A673 (cell line): ENCODE results near the gene BST1. TPM values are rescaled to one million over a fixed set of nuclear protein-coding genes. Genes with fewer than 3 reads are reported as not detected.
A peak's percentile ranks its signal among the peaks of the same experiment; 100 is the strongest.

Experiments
- Bru-seq: library from RNA; stranded (reverse); fragments of 400-500 nt; gene quantifications from one replicate; lab custom pipeline; 2021; lab: Mats Ljungman, UMichigan
- BruChase-seq, 2 experiments: library from RNA; stranded (reverse); fragments of 400-500 nt; gene quantifications; one replicate each; lab custom pipeline; 2021; lab: Mats Ljungman, UMichigan
- BruUV-seq: library from RNA; stranded (reverse); fragments of 400-500 nt; replicated peaks from 2 replicates; lab custom pipeline; 2021; lab: Mats Ljungman, UMichigan
- CTCF ChIA-PET: fragments of 300-600 bp; sonication (Branson Sonifier 250); formaldehyde crosslinking; loops from one replicate; lab custom pipeline; 2022; ENCODE audit warnings: antibody characterized with exemption; lab: Charles Lee
- POLR2A ChIA-PET: fragments of 300-600 bp; sonication (Branson Sonifier 250); formaldehyde crosslinking; loops from one replicate; lab custom pipeline; 2022; ENCODE audit warnings: antibody characterized with exemption; ENCODE audit not compliant: low non-redundant PET; lab: Charles Lee
- DNase-seq: peaks from one replicate; pipeline ENCODE4 v3.0.0-alpha.2; 2015; ENCODE audit warnings: low spot score
- H3K27ac ChIP-seq: fragments of 200-600 bp; sonication (generic); 2 replicates; pipeline ENCODE4 v1.5.1; 2016; ENCODE audit warnings: mixed run types, low read depth, mild to moderate bottlenecking, mixed read lengths, antibody characterized with exemption, low read length; ENCODE audit not compliant: poor library complexity, severe bottlenecking
- H3K27me3 ChIP-seq: fragments of 200-600 bp; sonication (generic); replicated peaks from 2 replicates; pipeline ENCODE4 v1.6.1; 2017; ENCODE audit warnings: mixed run types, low read depth, mild to moderate bottlenecking, mixed read lengths, antibody characterized with exemption, low read length; ENCODE audit not compliant: insufficient read depth, poor library complexity
- H3K36me3 ChIP-seq: fragments of 200-600 bp; sonication (generic); 2 replicates; pipeline ENCODE4 v1.6.1; 2016; ENCODE audit warnings: mixed run types, mild to moderate bottlenecking, mixed read lengths, antibody characterized with exemption, low read length; ENCODE audit not compliant: insufficient read depth, poor library complexity, severe bottlenecking
- H3K4me1 ChIP-seq: fragments of 200-600 bp; sonication (generic); 2 replicates; pipeline ENCODE4 v1.6.1; 2017; ENCODE audit warnings: mixed run types, mild to moderate bottlenecking, mixed read lengths, antibody characterized with exemption, low read length; ENCODE audit not compliant: insufficient read depth, poor library complexity, severe bottlenecking
- H3K4me3 ChIP-seq: fragments of 200-600 bp; sonication (generic); 2 replicates; pipeline ENCODE4 v1.5.1; 2016; ENCODE audit warnings: low read depth, mixed run types, mild to moderate bottlenecking, mixed read lengths, low read length; ENCODE audit not compliant: poor library complexity, severe bottlenecking
- H3K9me3 ChIP-seq: fragments of 200-600 bp; sonication (generic); 2 replicates; pipeline ENCODE4 v1.6.1; 2016; ENCODE audit warnings: mixed run types, low read depth, mild to moderate bottlenecking, mixed read lengths, antibody characterized with exemption, low read length; ENCODE audit not compliant: poor library complexity, severe bottlenecking
- EZH2 ChIP-seq: fragments of 200-600 bp; sonication (generic); IDR thresholded peaks from 2 replicates; pipeline ENCODE4 v1.6.1; 2017; ENCODE audit warnings: borderline replicate concordance, low read depth, mild to moderate bottlenecking, mixed read lengths, antibody characterized with exemption, low read length; ENCODE audit not compliant: poor library complexity, severe bottlenecking
- intact Hi-C: fragments of 100-400 bp; cut with micrococcal nuclease; formaldehyde crosslinking; loops from one replicate; pipeline ENCODE4 v1.10.0; 2022; ENCODE audit not compliant: unreplicated experiment
- long read RNA-seq: library from polyadenylated mRNA; stranded (forward); transcript quantifications from one replicate; pipeline ENCODE4 v2.0.0, GENCODE V29; 2022
- total RNA-seq: library from RNA; stranded (reverse); gene quantifications from 2 replicates; pipeline ENCODE4 v1.2.3, GENCODE V29; 2021
- TF ChIP-seq, protein P1 (sequence below): fragments of 300-800, 200-600 bp; sonication (generic); conservative IDR thresholded peaks from 2 replicates; pipeline ENCODE4 v1.5.1; 2017; ENCODE audit warnings: low read depth, mild to moderate bottlenecking, antibody characterized with exemption, low read length, moderate library complexity, mixed read lengths

BST1 gene, protein sequence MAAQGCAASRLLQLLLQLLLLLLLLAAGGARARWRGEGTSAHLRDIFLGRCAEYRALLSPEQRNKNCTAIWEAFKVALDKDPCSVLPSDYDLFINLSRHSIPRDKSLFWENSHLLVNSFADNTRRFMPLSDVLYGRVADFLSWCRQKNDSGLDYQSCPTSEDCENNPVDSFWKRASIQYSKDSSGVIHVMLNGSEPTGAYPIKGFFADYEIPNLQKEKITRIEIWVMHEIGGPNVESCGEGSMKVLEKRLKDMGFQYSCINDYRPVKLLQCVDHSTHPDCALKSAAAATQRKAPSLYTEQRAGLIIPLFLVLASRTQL
- 2.1 and 2.4 TPM in 2 replicates for total RNA-seq
- percentile 34 among the genes with signal in this experiment for Bru-seq, nascent RNA
- percentile 34 among the genes with signal in this experiment for BruChase-seq, experiment 1, labeled RNA remaining after a 2-hour chase
- percentile 37 among the genes with signal in this experiment for BruChase-seq, experiment 2, labeled RNA remaining after a 6-hour chase
- long read RNA-seq, partial matches to known transcripts, result 0 of 5 reads
- long read RNA-seq, other reads (novel, unspliced or antisense), result 2 of 5 reads

DNA sequence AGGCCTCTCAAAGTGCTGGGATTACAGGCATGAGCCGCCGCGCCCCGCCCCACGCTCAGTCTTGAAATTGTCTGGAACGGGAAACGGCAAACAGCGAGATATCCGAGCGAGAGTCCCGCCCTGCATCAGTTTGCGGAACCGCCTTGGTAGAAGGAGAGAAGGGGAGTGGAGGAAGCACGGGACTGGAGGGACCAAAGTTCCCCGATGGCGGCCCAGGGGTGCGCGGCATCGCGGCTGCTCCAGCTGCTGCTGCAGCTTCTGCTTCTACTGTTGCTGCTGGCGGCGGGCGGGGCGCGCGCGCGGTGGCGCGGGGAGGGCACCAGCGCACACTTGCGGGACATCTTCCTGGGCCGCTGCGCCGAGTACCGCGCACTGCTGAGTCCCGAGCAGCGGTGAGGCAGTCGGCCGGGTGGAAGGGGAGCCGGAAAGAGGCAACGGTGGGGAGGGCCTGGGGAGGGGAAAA is at the start of gene BST1:
BST1 (plus strand) TSS at position 125 of the 463 bp plus-strand sequence; CDS start at position 205, 80 bp downstream.
- Histone ChIP-seq H3K4me3 (peak within 1 kb of the TSS; percentile 42), H3K27me3 (no peaks in the 10 kb centered on the region), H3K9me3 (no peaks in the 10 kb centered on the region), H3K27ac (no peak within 1 kb of the TSS), H3K36me3 (no peaks in the 10 kb centered on the region), H3K4me1 (peaks cover 24% of the 10 kb centered on the region)
- no peak for TF ChIP-seq EZH2
- TF ChIP-seq, protein P1, sequence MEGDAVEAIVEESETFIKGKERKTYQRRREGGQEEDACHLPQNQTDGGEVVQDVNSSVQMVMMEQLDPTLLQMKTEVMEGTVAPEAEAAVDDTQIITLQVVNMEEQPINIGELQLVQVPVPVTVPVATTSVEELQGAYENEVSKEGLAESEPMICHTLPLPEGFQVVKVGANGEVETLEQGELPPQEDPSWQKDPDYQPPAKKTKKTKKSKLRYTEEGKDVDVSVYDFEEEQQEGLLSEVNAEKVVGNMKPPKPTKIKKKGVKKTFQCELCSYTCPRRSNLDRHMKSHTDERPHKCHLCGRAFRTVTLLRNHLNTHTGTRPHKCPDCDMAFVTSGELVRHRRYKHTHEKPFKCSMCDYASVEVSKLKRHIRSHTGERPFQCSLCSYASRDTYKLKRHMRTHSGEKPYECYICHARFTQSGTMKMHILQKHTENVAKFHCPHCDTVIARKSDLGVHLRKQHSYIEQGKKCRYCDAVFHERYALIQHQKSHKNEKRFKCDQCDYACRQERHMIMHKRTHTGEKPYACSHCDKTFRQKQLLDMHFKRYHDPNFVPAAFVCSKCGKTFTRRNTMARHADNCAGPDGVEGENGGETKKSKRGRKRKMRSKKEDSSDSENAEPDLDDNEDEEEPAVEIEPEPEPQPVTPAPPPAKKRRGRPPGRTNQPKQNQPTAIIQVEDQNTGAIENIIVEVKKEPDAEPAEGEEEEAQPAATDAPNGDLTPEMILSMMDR, result no peak
- intact Hi-C loops, result no loop called here
- BruUV-seq, result no TSS peak
- ChIA-PET CTCF (no interaction called here), POLR2A (no interaction called here)
- DNase-seq, result peak; percentile 72

DNA sequence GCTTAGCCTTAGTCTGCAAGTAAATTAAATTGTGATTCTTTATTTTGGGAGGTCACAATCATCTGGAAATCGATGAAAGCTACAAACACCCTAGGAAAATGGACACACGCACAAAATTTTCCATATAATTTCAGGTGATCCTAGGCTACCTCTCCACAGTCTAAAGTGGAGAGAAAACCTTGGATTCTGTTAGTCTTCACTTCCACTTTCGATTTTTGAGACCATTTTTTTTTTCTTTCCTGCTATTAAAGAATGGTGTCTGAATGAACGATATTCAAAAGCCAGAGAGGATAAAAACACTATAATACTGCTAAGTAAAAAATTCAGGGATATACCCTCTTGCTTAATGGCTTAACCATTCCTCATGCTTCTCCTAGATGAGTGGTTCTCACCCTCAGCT is 49.4 kb upstream of the BST1 start:
- POLR2A ChIA-PET, result no interaction called here
- CTCF ChIA-PET, result no interaction called here
- intact Hi-C loops, result no loop called here

GRCh38 chr4:15653864-15654592 is 48.8 kb upstream of the BST1 start:
- ChIA-PET POLR2A (interaction anchor here (0.6 kb wide), 1 partner anchor 66 kb away, joined by 3 read pairs; no protein-coding TSS in a partner anchor), CTCF (no interaction called here)
- Histone ChIP-seq H3K9me3 (no peaks in the 10 kb centered on the region), H3K36me3 (no peaks in the 10 kb centered on the region), H3K4me1 (peaks cover 45% of the 10 kb centered on the region), H3K27ac (peak overlapping the region; percentile 81), H3K4me3 (peak overlapping the region; percentile 73), H3K27me3 (no peaks in the 10 kb centered on the region)
- DNase-seq, result peak; percentile 77
- no peak for TF ChIP-seq EZH2
- TF ChIP-seq, protein P1, result no peak
- intact Hi-C loops, result no loop called here
- BruUV-seq, result TSS peak; percentile 49

More for the DNA sequence above, 49.4 kb upstream of the BST1 start:
- DNase-seq, result no peak
- no peaks in the 10 kb centered on the region for H3K9me3 ChIP-seq
- H3K36me3 ChIP-seq, result no peaks in the 10 kb centered on the region
- BruUV-seq, result no TSS peak
- peak overlapping the region; percentile 73 for H3K4me3 ChIP-seq
- H3K27ac ChIP-seq, result peak overlapping the region; percentile 81
- TF ChIP-seq EZH2, result no peak
- TF ChIP-seq, protein P1, result no peak
- no peaks in the 10 kb centered on the region for H3K27me3 ChIP-seq
- H3K4me1 ChIP-seq, result peaks cover 45% of the 10 kb centered on the region
